OCI-LY3 (cell line): ENCODE measurements around the gene JARID2.

ENCODE experiments used
- H2AFZ ChIP-seq: fragments of 200-600, 300-600 bp; shearing (Covaris generic); 2 replicates; pipeline ENCODE4 v1.6.0; 2014; ENCODE audit warnings: antibody characterized with exemption, low read depth, low read length
- H3K27ac ChIP-seq: fragments of 200-600, 300-600 bp; sonication (generic); 2 replicates; pipeline ENCODE4 v1.5.1; 2014; ENCODE audit warnings: mild to moderate bottlenecking, low read length, moderate library complexity, mixed read lengths
- H3K27me3 ChIP-seq: fragments of 200-600, 300-600 bp; sonication (generic); 2 replicates; pipeline ENCODE4 v1.6.1; 2014; ENCODE audit warnings: low read depth, low read length, mixed read lengths
- H3K36me3 ChIP-seq: fragments of 200-600, 300-600 bp; sonication (generic); replicated peaks from 2 replicates; pipeline ENCODE3; 2014; ENCODE audit warnings: low read depth, low read length, mixed read lengths
- H3K4me1 ChIP-seq: fragments of 300-600, 200-600 bp; sonication (generic); 2 replicates; pipeline ENCODE4 v1.6.1; 2014; ENCODE audit warnings: low read length, mixed read lengths
- H3K4me2 ChIP-seq: fragments of 200-600, 300-600 bp; sonication (generic); 2 replicates; pipeline ENCODE4 v1.6.1; 2014; ENCODE audit warnings: low read length, mixed read lengths
- H3K4me3 ChIP-seq: fragments of 300-600, 200-600 bp; sonication (generic); 2 replicates; pipeline ENCODE4 v1.5.1; 2014; ENCODE audit warnings: antibody characterized with exemption, mild to moderate bottlenecking, low read length, moderate library complexity
- H3K79me2 ChIP-seq: fragments of 300-600, 200-600 bp; shearing (Covaris generic); 2 replicates; pipeline ENCODE4 v1.6.1; 2014; ENCODE audit warnings: mild to moderate bottlenecking, low read length, mixed read lengths
- H3K9ac ChIP-seq: fragments of 300-600, 200-600 bp; shearing (Covaris generic); 2 replicates; pipeline ENCODE4 v1.6.0; 2014; ENCODE audit warnings: mild to moderate bottlenecking, low read length, moderate library complexity
- H3K9me3 ChIP-seq: fragments of 200-600, 300-600 bp; shearing (Covaris generic); 2 replicates; pipeline ENCODE4 v1.6.1; 2014; ENCODE audit warnings: low read length, mixed read lengths; ENCODE audit not compliant: insufficient read depth
- H4K20me1 ChIP-seq: fragments of 200-600, 300-600 bp; sonication (generic); 2 replicates; pipeline ENCODE4 v1.6.1; 2016; ENCODE audit warnings: low read length, mixed read lengths; ENCODE audit not compliant: insufficient read depth
- EZH2phosphoT487 ChIP-seq: fragments of 200-600 bp; shearing (Covaris generic); IDR thresholded peaks from 2 replicates; pipeline ENCODE4 v1.6.1; 2018; ENCODE audit warnings: antibody characterized with exemption, mixed run types, low read depth
- TF ChIP-seq, protein P1 (sequence below): fragments of 200-600, 300-600 bp; sonication (generic); IDR thresholded peaks from 2 replicates; pipeline ENCODE4 v1.5.1; 2014; ENCODE audit warnings: antibody characterized with exemption, low read length, low read depth

The JARID2 gene

DNA sequence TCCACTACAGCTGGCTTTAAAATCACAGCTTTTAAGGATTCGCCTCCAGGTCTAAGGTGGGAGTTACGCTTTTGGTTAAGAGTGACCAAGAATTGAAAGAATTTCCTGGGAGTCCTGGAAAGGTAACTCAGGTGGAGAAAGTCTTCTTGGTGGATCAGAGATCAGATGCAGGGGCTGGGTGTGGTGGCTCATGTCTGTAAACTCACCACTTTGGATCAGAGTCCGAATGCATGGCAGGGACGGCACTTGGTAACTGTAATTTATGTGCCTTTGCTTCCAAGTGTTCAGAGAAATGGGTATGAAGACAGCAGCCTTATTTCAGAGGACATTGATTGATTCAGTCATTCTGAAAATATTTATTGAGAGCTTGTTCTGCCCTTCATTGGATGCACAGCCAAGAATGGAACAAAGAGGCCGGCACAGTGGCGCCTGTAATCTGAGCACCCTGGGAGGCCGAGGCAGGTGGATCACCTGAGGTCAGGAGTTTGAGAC is 18.0 kb upstream of the JARID2 start:
- H3K27me3 ChIP-seq = no peaks in the 10 kb centered on the region
- no peak overlapping the region for H3K4me2 ChIP-seq
- H3K36me3 ChIP-seq = no peaks in the 10 kb centered on the region
- H3K79me2 ChIP-seq = no peaks in the 10 kb centered on the region
- H3K9me3 ChIP-seq = no peaks in the 10 kb centered on the region
- H3K4me1 ChIP-seq = peaks cover 15% of the 10 kb centered on the region
- H4K20me1 ChIP-seq = no peaks in the 10 kb centered on the region
- no peak overlapping the region for H3K4me3 ChIP-seq
- no peak for TF ChIP-seq EZH2phosphoT487
- TF ChIP-seq, protein P1, sequence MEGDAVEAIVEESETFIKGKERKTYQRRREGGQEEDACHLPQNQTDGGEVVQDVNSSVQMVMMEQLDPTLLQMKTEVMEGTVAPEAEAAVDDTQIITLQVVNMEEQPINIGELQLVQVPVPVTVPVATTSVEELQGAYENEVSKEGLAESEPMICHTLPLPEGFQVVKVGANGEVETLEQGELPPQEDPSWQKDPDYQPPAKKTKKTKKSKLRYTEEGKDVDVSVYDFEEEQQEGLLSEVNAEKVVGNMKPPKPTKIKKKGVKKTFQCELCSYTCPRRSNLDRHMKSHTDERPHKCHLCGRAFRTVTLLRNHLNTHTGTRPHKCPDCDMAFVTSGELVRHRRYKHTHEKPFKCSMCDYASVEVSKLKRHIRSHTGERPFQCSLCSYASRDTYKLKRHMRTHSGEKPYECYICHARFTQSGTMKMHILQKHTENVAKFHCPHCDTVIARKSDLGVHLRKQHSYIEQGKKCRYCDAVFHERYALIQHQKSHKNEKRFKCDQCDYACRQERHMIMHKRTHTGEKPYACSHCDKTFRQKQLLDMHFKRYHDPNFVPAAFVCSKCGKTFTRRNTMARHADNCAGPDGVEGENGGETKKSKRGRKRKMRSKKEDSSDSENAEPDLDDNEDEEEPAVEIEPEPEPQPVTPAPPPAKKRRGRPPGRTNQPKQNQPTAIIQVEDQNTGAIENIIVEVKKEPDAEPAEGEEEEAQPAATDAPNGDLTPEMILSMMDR = no peak
- H2AFZ ChIP-seq = no peak overlapping the region
- no peak overlapping the region for H3K27ac ChIP-seq
- H3K9ac ChIP-seq = no peak overlapping the region

DNA sequence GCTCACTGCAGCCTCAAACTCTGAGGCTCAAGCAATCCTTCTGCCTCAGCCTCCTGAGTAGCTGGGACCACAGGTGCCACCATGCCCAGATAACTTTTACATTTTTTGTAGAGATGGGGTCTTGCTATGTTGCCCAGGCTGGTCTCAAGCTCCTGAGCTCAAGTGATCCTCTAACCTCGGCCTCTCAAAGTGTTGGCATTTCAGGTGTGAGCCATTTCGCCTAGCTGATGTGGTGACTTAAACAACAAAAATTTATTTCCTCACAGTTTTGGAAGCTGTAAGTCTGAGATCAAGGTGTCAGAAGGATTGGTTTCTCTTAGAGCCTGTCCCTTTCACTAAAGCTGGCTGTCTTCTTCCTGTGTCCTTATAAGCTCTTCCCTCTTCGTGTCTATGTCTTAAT is 15.0 kb upstream of the JARID2 start:
- no peaks in the 10 kb centered on the region for H4K20me1 ChIP-seq
- no peak for TF ChIP-seq EZH2phosphoT487
- TF ChIP-seq, protein P1 = no peak
- H3K4me2 ChIP-seq = no peak overlapping the region
- no peak overlapping the region for H3K9ac ChIP-seq
- H3K79me2 ChIP-seq = no peaks in the 10 kb centered on the region
- no peak overlapping the region for H3K4me3 ChIP-seq
- H3K36me3 ChIP-seq = no peaks in the 10 kb centered on the region
- no peak overlapping the region for H3K27ac ChIP-seq
- H3K4me1 ChIP-seq = peaks cover 8% of the 10 kb centered on the region
- H3K9me3 ChIP-seq = no peaks in the 10 kb centered on the region
- H2AFZ ChIP-seq = no peak overlapping the region
- H3K27me3 ChIP-seq = no peaks in the 10 kb centered on the region

DNA sequence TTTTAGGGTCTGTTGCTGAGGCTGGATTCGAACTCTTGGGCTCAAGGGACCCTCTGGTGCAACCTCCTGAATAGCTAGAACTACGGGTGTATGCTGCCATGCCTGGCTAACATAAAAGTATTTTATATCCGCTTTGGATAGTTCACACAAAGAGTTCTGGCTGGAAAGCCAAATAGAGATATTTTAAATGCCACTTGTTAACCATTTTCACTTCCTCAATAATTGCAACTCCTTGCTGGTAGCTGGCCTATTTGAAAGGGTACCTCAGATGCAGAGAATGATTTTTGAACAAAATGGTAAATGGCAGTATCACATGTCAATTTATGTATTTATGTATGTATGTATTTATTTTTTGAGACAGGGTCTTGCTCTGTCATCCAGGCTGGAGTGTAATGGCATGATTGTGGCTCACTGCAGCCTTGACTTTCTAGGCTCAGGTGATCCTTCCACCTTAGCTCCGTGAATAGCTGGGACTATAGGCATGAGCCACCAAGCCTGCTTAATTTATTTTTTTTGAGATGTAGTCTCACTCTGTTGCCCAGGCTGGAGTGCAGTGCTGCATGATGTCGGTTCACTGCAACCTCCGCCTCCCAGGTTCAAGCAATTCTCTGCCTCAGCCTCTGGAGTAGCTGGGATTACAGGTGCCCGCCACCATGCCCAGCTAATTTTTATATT is 12.9 kb upstream of the JARID2 start:
- no peak overlapping the region for H2AFZ ChIP-seq
- H3K27ac ChIP-seq = no peak overlapping the region
- no peaks in the 10 kb centered on the region for H3K36me3 ChIP-seq
- H3K9ac ChIP-seq = no peak overlapping the region
- TF ChIP-seq EZH2phosphoT487 = no peak
- TF ChIP-seq, protein P1 = no peak
- H4K20me1 ChIP-seq = no peaks in the 10 kb centered on the region
- no peaks in the 10 kb centered on the region for H3K9me3 ChIP-seq
- H3K27me3 ChIP-seq = no peaks in the 10 kb centered on the region
- H3K4me3 ChIP-seq = no peak overlapping the region
- peak overlapping the region; percentile 27 for H3K4me2 ChIP-seq
- peaks cover 8% of the 10 kb centered on the region for H3K4me1 ChIP-seq
- no peaks in the 10 kb centered on the region for H3K79me2 ChIP-seq

DNA sequence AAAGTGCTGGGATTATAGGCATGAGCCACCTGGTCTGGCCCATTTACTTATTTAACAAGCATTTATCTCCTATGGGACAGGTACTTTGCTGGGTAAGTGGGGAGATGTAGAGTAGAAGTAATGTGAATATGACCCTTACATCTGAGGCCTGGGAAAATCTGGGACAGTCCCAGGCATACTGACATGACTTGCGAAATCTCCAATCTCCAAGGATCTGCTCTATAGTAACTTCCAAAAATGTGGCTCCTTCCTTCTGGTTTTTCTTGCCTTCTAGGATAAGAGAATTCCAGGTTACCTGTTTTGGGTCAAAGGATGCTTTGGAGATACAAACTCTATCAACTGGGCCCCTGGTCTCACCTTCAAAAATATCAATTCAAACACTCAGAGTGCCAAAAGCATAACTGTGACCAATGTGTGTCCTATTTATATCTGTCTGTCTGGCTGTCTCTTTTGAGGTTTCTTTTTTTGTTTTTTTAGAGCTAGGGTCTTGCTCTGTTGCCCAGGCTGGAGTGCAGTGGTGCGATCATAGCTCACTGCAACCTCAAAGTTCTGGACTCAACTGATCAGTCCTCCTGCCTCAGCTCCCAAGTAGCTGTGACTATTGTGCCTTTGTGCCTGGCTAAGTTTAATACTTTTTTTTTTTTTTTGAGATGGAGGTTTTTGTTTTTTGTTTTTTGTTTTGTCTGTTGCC is 11.7 kb upstream of the JARID2 start:
- TF ChIP-seq, protein P1 = no peak
- no peak for TF ChIP-seq EZH2phosphoT487
- H3K4me3 ChIP-seq = no peak overlapping the region
- no peak overlapping the region for H3K27ac ChIP-seq
- no peaks in the 10 kb centered on the region for H3K9me3 ChIP-seq
- H4K20me1 ChIP-seq = no peaks in the 10 kb centered on the region
- no peaks in the 10 kb centered on the region for H3K36me3 ChIP-seq
- no peak overlapping the region for H2AFZ ChIP-seq
- no peaks in the 10 kb centered on the region for H3K79me2 ChIP-seq
- H3K9ac ChIP-seq = no peak overlapping the region
- no peaks in the 10 kb centered on the region for H3K27me3 ChIP-seq
- H3K4me2 ChIP-seq = no peak overlapping the region
- H3K4me1 ChIP-seq = peaks cover 13% of the 10 kb centered on the region
